K562 (cell line): ENCODE data around the gene OMG. TPM values are rescaled to one million over a fixed set of nuclear protein-coding genes. Genes with fewer than 3 reads are reported as not detected.

Experiments used
- ATAC-seq: fragments of 200-7000 bp; cut with Tn5 transposase; 3 replicates; pipeline ENCODE4 v1.9.1; 2020; ENCODE audit warnings: moderate library complexity
- BruUV-seq: library from RNA; stranded (reverse); fragments of 400-500 nt; replicated peaks from 2 replicates; lab custom pipeline; 2021; lab: Mats Ljungman, UMichigan
- CTCF ChIA-PET: fragments of 300-600 bp; formaldehyde crosslinking; extraction: SDS; loops from one replicate; lab custom pipeline; 2021; ENCODE audit warnings: low intra/inter-chr PET ratio; lab: Yijun Ruan, JAX
- POLR2A ChIA-PET: fragments of 300-600, 350-650 bp; sonication (Branson Sonifier 250); formaldehyde crosslinking; extraction: SDS; loops from one replicate; lab custom pipeline; 2021; ENCODE audit warnings: antibody characterized with exemption, inconsistent platforms; lab: Yijun Ruan, JAX
- DNase-seq, 4 experiments: peaks; one replicate each; pipeline versions ENCODE4 v3.0.0 to v3.0.0-alpha.2; 2011 to 2018; ENCODE audit warnings: low spot score in 3 of 4, mixed read lengths in 3 of 4; ENCODE audit errors: extremely low read depth in 1 of 4
- FAIRE-seq: peaks from 2 replicates; lab custom pipeline; 2011; peaks lifted over from hg19 to GRCh38; lab: Jason Lieb, UNC
- H2AFZ ChIP-seq: 2 replicates; pipeline ENCODE4 v1.6.0; 2011; ENCODE audit warnings: low read depth, low read length, control low read depth, inconsistent platforms
- H3K27ac ChIP-seq: fragments of 200-600 bp; 3 replicates; pipeline ENCODE4 v1.8.0; 2011; ENCODE audit warnings: low read depth, mild to moderate bottlenecking, control low read depth, inconsistent platforms, low read length, moderate library complexity, mixed read lengths; ENCODE audit errors: extremely low read depth
- H3K27me3 ChIP-seq, 2 experiments: fragments of 300-600 bp in 1 of 2; 2 replicates in 1 of 2; 3 replicates in 1 of 2; pipeline versions ENCODE4 v1.6.0 to v1.8.0; 2011; ENCODE audit warnings: inconsistent platforms in 2 of 2, low read length in 2 of 2, mild to moderate bottlenecking in 1 of 2, mixed read lengths in 1 of 2, moderate library complexity in 1 of 2; ENCODE audit not compliant: control insufficient read depth in 2 of 2, insufficient read depth in 2 of 2
- H3K36me3 ChIP-seq: fragments of 300-600 bp; 3 replicates; pipeline ENCODE4 v1.8.0; 2011; ENCODE audit warnings: mild to moderate bottlenecking, low read length, inconsistent platforms; ENCODE audit not compliant: control insufficient read depth, insufficient read depth
- H3K4me1 ChIP-seq, 2 experiments: fragments of 200-600 bp in 1 of 2; replicated peaks in 1 of 2; 2 replicates in 1 of 2; 3 replicates in 1 of 2; pipeline versions ENCODE4 v1.5.1 to v1.8.0; 2011; ENCODE audit warnings: inconsistent platforms in 2 of 2, low read length in 2 of 2, mild to moderate bottlenecking in 1 of 2, mixed read lengths in 1 of 2, moderate library complexity in 1 of 2; ENCODE audit not compliant: control insufficient read depth in 2 of 2, insufficient read depth in 2 of 2
- H3K4me2 ChIP-seq: 2 replicates; pipeline ENCODE4 v1.6.1; 2011; ENCODE audit warnings: low read length, control low read depth, inconsistent platforms, mixed read lengths; ENCODE audit not compliant: insufficient read depth
- H3K4me3 ChIP-seq: fragments of 200-600 bp; sonication (generic), shearing (Covaris generic); 2 replicates; pipeline ENCODE4 v1.5.1; 2016; ENCODE audit warnings: control low read depth, inconsistent platforms
- H3K79me2 ChIP-seq: fragments of 200-600 bp; 3 replicates; pipeline ENCODE4 v1.8.0; 2011; ENCODE audit warnings: low read length, inconsistent platforms; ENCODE audit not compliant: control insufficient read depth, insufficient read depth
- H3K9ac ChIP-seq, 2 experiments: 2 replicates each; pipeline versions ENCODE4 v1.6.0 to v1.6.1; 2011; ENCODE audit warnings: low read depth in 2 of 2, low read length in 2 of 2, control low read depth in 1 of 2, inconsistent platforms in 1 of 2, mild to moderate bottlenecking in 1 of 2, mixed read lengths in 1 of 2; ENCODE audit not compliant: insufficient read depth in 1 of 2
- H3K9me1 ChIP-seq: one replicate; pipeline ENCODE4 v1.6.0; 2011; ENCODE audit warnings: inconsistent platforms, mild to moderate bottlenecking, low read length, moderate library complexity; ENCODE audit not compliant: control insufficient read depth, insufficient read depth
- H3K9me3 ChIP-seq: replicated peaks from 2 replicates; pipeline ENCODE4 v1.5.1; 2011; ENCODE audit warnings: low read depth, low read length, inconsistent platforms; ENCODE audit not compliant: control insufficient read depth, insufficient read depth
- H4K20me1 ChIP-seq: replicated peaks from 2 replicates; pipeline ENCODE4 v1.6.1; 2011; ENCODE audit warnings: low read length, inconsistent platforms, mixed read lengths; ENCODE audit not compliant: control insufficient read depth, insufficient read depth
- ATF4 ChIP-seq: fragments of 450-650 bp; formaldehyde crosslinking; IDR thresholded peaks from 2 replicates; pipeline ENCODE4 v1.4.0; 2022; ENCODE audit warnings: mild to moderate bottlenecking, moderate library complexity
- CHD1 ChIP-seq: fragments of 200-600 bp; sonication (generic); IDR thresholded peaks from one replicate; pipeline ENCODE4 v1.6.1; 2012; ENCODE audit warnings: mild to moderate bottlenecking, moderate library complexity, low read length, inconsistent platforms
- HCFC1 ChIP-seq: IDR thresholded peaks from 2 replicates; pipeline ENCODE4 v1.6.1; 2012; ENCODE audit warnings: low read depth, low read length, improper control_type of control experiment
- HINFP ChIP-seq: fragments of 450-650 bp; conservative IDR thresholded peaks from 2 replicates; pipeline ENCODE4 v1.6.1; 2016; ENCODE audit warnings: missing genetic modification characterization, low read depth, mild to moderate bottlenecking, control low read depth, missing compliant biosample characterization
- HMG20B ChIP-seq: fragments of 250-450 bp; sonication (Bioruptor Pico); IDR thresholded peaks from 2 replicates; pipeline ENCODE4 v1.5.0; 2021; ENCODE audit warnings: mild to moderate bottlenecking
- HNRNPK ChIP-seq: fragments of 200-400 bp; formaldehyde crosslinking; IDR thresholded peaks from one replicate; pipeline ENCODE4 v1.6.1; 2018; ENCODE audit warnings: mild to moderate bottlenecking, low read depth, low read length; ENCODE audit not compliant: poor library complexity, severe bottlenecking
- HNRNPL ChIP-seq: fragments of 200-400 bp; formaldehyde crosslinking; IDR thresholded peaks from 2 replicates; pipeline ENCODE4 v1.6.1; 2017; ENCODE audit warnings: low read depth, mild to moderate bottlenecking, low read length
- MECOM ChIP-seq: fragments of 250-450 bp; sonication (Bioruptor Pico); IDR thresholded peaks from 2 replicates; pipeline ENCODE4 v1.8.0; 2022; ENCODE audit warnings: inconsistent platforms
- MED1 ChIP-seq: sonication (generic); formaldehyde crosslinking; IDR thresholded peaks from 2 replicates; pipeline ENCODE4 v1.8.1; 2023; ENCODE audit warnings: missing genetic modification reagents, borderline replicate concordance
- MYBL2 ChIP-seq, 2 experiments: fragments of 450-650 bp in 1 of 2; sonication (generic) in 1 of 2; formaldehyde crosslinking in 1 of 2; IDR thresholded peaks; 2 replicates each; pipeline versions ENCODE4 v1.6.1 to v1.8.1; 2017 to 2022; ENCODE audit warnings: borderline replicate concordance in 1 of 2, inconsistent platforms in 1 of 2, low read depth in 1 of 2, mild to moderate bottlenecking in 1 of 2, missing genetic modification reagents in 1 of 2, moderate library complexity in 1 of 2
- NBN ChIP-seq: fragments of 450-650 bp; IDR thresholded peaks from 2 replicates; pipeline ENCODE4 v1.6.1; 2016; ENCODE audit warnings: low read depth, mild to moderate bottlenecking
- RAD21 ChIP-seq, 2 experiments: fragments of 250-450 bp in 1 of 2; fragments of 450-650 bp in 1 of 2; sonication (Bioruptor Pico) in 1 of 2; formaldehyde crosslinking in 1 of 2; IDR thresholded peaks in 1 of 2; conservative IDR thresholded peaks in 1 of 2; 2 replicates each; pipeline versions ENCODE4 v1.4.0 to v1.8.0; 2020 to 2022; ENCODE audit warnings: mild to moderate bottlenecking in 2 of 2, moderate library complexity in 1 of 2
- RHOXF2B ChIP-seq: fragments of 250-450 bp; sonication (Bioruptor Pico); conservative IDR thresholded peaks from 2 replicates; pipeline ENCODE4 v1.5.1; 2021
- ZFP1 ChIP-seq: fragments of 450-650 bp; formaldehyde crosslinking; IDR thresholded peaks from 2 replicates; pipeline ENCODE4 v1.4.0; 2020; ENCODE audit warnings: mild to moderate bottlenecking, mixed read lengths
- ZNF644 ChIP-seq: fragments of 200-800 bp; sonication (Bioruptor generic); IDR thresholded peaks from 2 replicates; pipeline ENCODE4 v1.6.1; 2016; ENCODE audit warnings: low read depth, missing genetic modification characterization, missing compliant biosample characterization
- in situ Hi-C: fragments of 300-500 bp; cut with MboI; formaldehyde crosslinking; loops from 4 replicates; pipeline ENCODE4 v1.15.0; 2018; ENCODE audit warnings: inconsistent platforms, mixed read lengths
- intact Hi-C: fragments of 100-400 bp; cut with micrococcal nuclease; formaldehyde crosslinking; loops from 2 replicates; pipeline ENCODE4 v1.14.2; 2022
- polyA plus RNA-seq, 8 experiments: library from polyadenylated mRNA; depleted of rRNA in 4 of 8; stranded (reverse) in 5 of 8; unstranded in 3 of 8; fragments of >200 nt; fragmentation: Nextera tagmentation in 2 of 8; fragmentation: Illumina TruSeq in 1 of 8; extraction: Ambion mirVana in 2 of 8; extraction: Trizol in 1 of 8; gene quantifications; 2 replicates each; pipeline versions ENCODE4 v1.2.1 to v1.2.3, GENCODE V29; 2011 to 2014; ENCODE audit warnings: inconsistent platforms in 1 of 8, missing spikeins in 1 of 8
- total RNA-seq, 7 experiments: library from RNA; depleted of rRNA in 6 of 7; stranded (reverse); fragments of >200 nt in 6 of 7; fragmentation: Illumina TruSeq in 2 of 7; extraction: Trizol in 2 of 7; gene quantifications; 2 replicates each; pipeline versions ENCODE4 v1.2.1 to v1.2.3, GENCODE V29; 2011 to 2021; ENCODE audit warnings: low replicate concordance in 1 of 7
- TF ChIP-seq, protein P1 (sequence below), 2 experiments: IDR thresholded peaks; 2 replicates each; pipeline ENCODE4 v1.6.1; 2012; ENCODE audit warnings: improper control_type of control experiment in 2 of 2, low read depth in 2 of 2, low read length in 2 of 2, borderline replicate concordance in 1 of 2

OMG gene
- total and polyA plus RNA-seq, 9 of the 15 experiments (the other 6 are each of a cell fraction or from before 2014, with no cell fraction given) = 0.41 TPM; not detected in 8

DNA sequence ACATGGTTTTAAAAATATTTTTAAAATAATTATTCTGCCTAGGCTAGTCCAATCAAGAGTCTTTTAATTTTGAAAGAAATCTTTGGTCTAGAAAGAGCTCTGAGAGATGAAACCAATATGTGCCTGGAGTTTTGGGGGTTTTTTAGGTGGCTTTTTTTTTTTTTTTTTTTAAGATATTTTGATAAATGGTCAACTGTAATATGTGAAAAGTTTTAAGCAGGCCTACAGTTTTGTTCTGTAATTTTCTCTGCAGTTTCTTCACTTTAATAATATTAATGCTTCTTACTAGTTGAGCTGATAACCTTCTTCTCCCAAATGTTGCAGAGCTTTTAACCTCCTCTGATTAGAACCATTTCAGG, 45.1 kb downstream of the OMG start:
- Histone ChIP-seq H3K79me2 (no peaks in the 10 kb centered on the region), H3K4me1 (no peaks in the 10 kb centered on the region), H2AFZ (no peak overlapping the region), H3K4me2 (no peak overlapping the region), H3K9me3 (no peaks in the 10 kb centered on the region), H4K20me1 (no peaks in the 10 kb centered on the region), H3K9me1 (no peaks in the 10 kb centered on the region), H3K27me3 (no peaks in the 10 kb centered on the region), H3K9ac (no peak overlapping the region), H3K36me3 (peaks cover 28% of the 10 kb centered on the region; the same call in 2 of the 3 replicates), H3K4me3 (no peak overlapping the region), H3K27ac (no peak overlapping the region)
- ChIA-PET CTCF (no interaction called here), POLR2A (interaction anchor here (1.0 kb wide), 1 partner anchor 10 kb away, joined by 3 read pairs; no protein-coding TSS in a partner anchor)
- DNase-seq (no peak), ATAC-seq (no peak), FAIRE-seq (no peak)
- no TSS peak for BruUV-seq
- in situ Hi-C loops = no loop called here
- intact Hi-C loops = no loop called here
- TF ChIP-seq ZFP1 (CRISPR knock-in tag) (no peak), RHOXF2B (CRISPR knock-in tag) (no peak), ATF4 (CRISPR knock-in tag) (no peak), MECOM (no peak), ZNF644 (tag) (no peak), HNRNPL (no peak), HNRNPK (no peak), HINFP (no peak), HCFC1 (no peak), MYBL2 (IDR thresholded peaks at IDR 0.05; ENCODE audit: low read depth) (no peak), MYBL2 (CRISPR knock-in tag; IDR thresholded peaks at IDR 0.05; ENCODE audit: borderline replicate concordance) (no peak), NBN (no peak), HMG20B (no peak), MED1 (CRISPR knock-in tag) (no peak), RAD21 (CRISPR knock-in tag; conservative IDR thresholded peaks at IDR 0.05 in 1 of 2, IDR thresholded peaks at IDR 0.05 in 1 of 2) (no peak), CHD1 (no peak)
- TF ChIP-seq, protein P1, sequence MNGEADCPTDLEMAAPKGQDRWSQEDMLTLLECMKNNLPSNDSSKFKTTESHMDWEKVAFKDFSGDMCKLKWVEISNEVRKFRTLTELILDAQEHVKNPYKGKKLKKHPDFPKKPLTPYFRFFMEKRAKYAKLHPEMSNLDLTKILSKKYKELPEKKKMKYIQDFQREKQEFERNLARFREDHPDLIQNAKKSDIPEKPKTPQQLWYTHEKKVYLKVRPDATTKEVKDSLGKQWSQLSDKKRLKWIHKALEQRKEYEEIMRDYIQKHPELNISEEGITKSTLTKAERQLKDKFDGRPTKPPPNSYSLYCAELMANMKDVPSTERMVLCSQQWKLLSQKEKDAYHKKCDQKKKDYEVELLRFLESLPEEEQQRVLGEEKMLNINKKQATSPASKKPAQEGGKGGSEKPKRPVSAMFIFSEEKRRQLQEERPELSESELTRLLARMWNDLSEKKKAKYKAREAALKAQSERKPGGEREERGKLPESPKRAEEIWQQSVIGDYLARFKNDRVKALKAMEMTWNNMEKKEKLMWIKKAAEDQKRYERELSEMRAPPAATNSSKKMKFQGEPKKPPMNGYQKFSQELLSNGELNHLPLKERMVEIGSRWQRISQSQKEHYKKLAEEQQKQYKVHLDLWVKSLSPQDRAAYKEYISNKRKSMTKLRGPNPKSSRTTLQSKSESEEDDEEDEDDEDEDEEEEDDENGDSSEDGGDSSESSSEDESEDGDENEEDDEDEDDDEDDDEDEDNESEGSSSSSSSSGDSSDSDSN (IDR thresholded peaks at IDR 0.05; ENCODE audit: borderline replicate concordance in 1 of 2, low read depth in 2 of 2, low read length in 2 of 2) = no peak
